ENCODE measurements around the gene PSMD5.

Gene PSMD5

DNA sequence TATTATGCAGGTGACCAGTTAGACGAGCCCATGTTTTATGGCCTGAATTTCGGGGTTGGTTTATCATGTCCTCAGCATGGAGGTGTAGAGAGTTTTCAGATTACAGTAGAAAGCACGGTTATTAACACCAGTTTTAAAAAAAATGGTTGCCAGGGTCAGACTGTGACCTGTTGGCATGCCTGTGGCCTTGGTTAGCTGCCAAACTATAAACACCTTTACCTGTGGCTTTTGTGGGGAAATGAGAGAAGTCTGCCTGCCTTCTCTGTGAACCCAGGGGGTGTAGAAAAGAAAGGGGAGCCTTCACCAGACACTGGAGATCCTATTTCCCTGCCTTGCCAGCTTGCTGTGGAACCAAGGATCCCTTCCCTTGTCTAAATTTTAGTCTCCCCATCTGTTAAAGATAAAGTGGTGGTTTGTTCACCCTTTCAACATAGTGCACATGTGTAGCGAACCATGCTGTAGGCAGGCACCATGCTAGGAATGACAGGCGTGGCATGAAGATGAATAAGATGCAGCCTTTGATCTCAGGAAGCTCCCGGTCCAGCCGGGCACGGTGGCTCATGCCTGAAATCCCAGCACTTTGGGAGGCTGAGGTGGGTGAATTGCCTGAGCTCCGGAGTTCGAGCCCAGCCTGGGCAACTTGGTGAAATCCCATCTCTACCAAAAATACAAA is 40.3 kb upstream of the PSMD5 start:
- no peak for TF ChIP-seq EZH2 (IDR thresholded peaks at IDR 0.05; ENCODE audit: borderline replicate concordance, low read depth, low read length, severe bottlenecking)
- TF ChIP-seq, protein P1, sequence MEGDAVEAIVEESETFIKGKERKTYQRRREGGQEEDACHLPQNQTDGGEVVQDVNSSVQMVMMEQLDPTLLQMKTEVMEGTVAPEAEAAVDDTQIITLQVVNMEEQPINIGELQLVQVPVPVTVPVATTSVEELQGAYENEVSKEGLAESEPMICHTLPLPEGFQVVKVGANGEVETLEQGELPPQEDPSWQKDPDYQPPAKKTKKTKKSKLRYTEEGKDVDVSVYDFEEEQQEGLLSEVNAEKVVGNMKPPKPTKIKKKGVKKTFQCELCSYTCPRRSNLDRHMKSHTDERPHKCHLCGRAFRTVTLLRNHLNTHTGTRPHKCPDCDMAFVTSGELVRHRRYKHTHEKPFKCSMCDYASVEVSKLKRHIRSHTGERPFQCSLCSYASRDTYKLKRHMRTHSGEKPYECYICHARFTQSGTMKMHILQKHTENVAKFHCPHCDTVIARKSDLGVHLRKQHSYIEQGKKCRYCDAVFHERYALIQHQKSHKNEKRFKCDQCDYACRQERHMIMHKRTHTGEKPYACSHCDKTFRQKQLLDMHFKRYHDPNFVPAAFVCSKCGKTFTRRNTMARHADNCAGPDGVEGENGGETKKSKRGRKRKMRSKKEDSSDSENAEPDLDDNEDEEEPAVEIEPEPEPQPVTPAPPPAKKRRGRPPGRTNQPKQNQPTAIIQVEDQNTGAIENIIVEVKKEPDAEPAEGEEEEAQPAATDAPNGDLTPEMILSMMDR (IDR thresholded peaks at IDR 0.05; ENCODE audit: borderline replicate concordance, extremely low read depth, low read length, poor library complexity, severe bottlenecking): no peak
- Histone ChIP-seq H3K36me3 (ENCODE audit: insufficient read depth, low read length) (no peaks in the 10 kb centered on the region; the same call in 1 of the 2 replicates), H3K27me3 (ENCODE audit: insufficient read depth, low read length, poor library complexity) (no peaks in the 10 kb centered on the region), H3K27ac (ENCODE audit: low read length) (no peak overlapping the region), H3K79me2 (ENCODE audit: insufficient read depth, low read length) (peaks cover 3% of the 10 kb centered on the region), H2AFZ (ENCODE audit: low read depth, low read length) (no peak overlapping the region), H4K20me1 (ENCODE audit: insufficient read depth, low read length) (no peaks in the 10 kb centered on the region), H3K4me3 (ENCODE audit: low read depth in 1 of 2, low read length in 2 of 2) (no peak overlapping the region), H3K4me2 (ENCODE audit: insufficient read depth, low read length) (no peak overlapping the region), H3K9me3 (ENCODE audit: insufficient read depth, low read length, severe bottlenecking) (no peaks in the 10 kb centered on the region), H3K4me1 (ENCODE audit: insufficient read depth, low read length) (peaks cover 14% of the 10 kb centered on the region), H3K9ac (ENCODE audit: low read depth, low read length) (no peak overlapping the region)
- no peak for DNase-seq
- ATAC-seq (ENCODE audit: insufficient read depth, low read depth): no peak

DNA sequence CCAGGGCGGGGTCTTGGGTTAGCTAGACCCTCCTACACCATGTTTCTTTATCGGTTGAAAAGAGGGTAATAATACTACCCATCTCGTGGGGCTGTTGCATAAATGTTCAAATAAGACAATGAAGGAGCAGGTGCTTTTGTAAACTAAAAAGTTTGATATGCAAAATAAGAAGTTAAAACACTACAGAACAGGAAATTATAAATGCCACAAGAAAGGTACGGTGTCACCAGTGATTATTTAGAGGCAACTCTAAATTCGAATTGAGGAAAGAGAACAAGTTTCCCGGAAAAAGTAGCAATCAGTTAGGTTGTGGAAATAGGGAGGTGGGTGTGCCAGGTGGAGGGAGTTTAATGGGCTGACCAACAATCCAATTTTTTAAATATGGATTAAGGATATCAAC is 36.7 kb upstream of the PSMD5 start:
- H3K4me1 ChIP-seq (ENCODE audit: insufficient read depth, low read length): peaks cover 36% of the 10 kb centered on the region
- H3K4me2 ChIP-seq (ENCODE audit: insufficient read depth, low read length): no peak overlapping the region

DNA sequence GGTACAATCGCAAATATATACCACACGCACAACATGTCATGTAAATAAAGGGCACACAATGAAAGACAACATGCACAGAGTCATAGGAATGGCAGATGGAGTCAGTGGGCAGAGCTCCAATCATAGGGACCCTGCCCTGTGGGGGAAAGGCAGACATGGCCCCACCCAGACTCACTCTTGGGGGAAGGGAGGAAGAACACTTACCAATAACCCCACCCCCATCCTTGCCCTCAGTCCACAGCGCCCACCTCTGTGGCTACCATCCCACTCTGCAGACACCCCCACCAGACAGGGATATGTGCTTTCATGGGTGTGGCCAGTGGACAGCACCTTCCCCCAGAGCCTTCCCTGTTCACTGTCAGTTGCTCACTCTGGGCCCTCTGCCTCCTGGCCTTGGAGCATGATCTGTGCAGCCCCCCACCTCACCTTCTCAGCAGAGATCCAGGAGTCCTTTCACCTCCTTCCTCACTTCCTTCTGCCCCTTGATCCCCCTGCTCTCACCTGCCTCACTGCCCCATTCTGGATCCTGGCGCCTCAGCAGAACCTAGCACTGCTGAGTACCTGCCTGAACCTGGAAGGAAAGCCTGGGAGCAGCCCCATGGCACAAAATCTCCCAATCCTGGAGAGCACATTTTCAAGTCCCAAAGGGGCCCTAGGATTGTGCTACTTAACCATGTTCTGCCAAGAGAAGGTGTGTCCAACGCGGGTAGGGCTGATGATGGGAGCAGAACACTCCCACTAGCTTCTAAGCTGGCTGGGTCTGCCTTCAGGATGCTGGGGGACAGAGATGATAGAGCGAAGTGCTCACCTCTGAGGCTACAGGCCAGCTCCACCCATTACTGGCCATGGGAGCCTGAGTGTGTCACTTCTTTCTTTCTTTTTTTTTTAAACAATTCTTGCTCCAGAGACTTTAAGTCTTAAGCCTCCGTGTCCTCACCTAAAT is 35.7 kb upstream of the PSMD5 start:
- TF ChIP-seq EZH2 (IDR thresholded peaks at IDR 0.05; ENCODE audit: borderline replicate concordance, low read depth, low read length, severe bottlenecking): no peak
- TF ChIP-seq, protein P1 (IDR thresholded peaks at IDR 0.05; ENCODE audit: borderline replicate concordance, extremely low read depth, low read length, poor library complexity, severe bottlenecking): no peak

More for the DNA sequence above, 36.7 kb upstream of the PSMD5 start:
- no peak for TF ChIP-seq EZH2 (IDR thresholded peaks at IDR 0.05; ENCODE audit: borderline replicate concordance, low read depth, low read length, severe bottlenecking)
- TF ChIP-seq, protein P1 (IDR thresholded peaks at IDR 0.05; ENCODE audit: borderline replicate concordance, extremely low read depth, low read length, poor library complexity, severe bottlenecking): no peak
- Histone ChIP-seq H3K79me2 (ENCODE audit: insufficient read depth, low read length) (peaks cover 28% of the 10 kb centered on the region), H3K27me3 (ENCODE audit: insufficient read depth, low read length, poor library complexity) (no peaks in the 10 kb centered on the region), H4K20me1 (ENCODE audit: insufficient read depth, low read length) (no peaks in the 10 kb centered on the region), H3K36me3 (ENCODE audit: insufficient read depth, low read length) (peaks cover 20% of the 10 kb centered on the region), H3K4me3 (ENCODE audit: low read depth in 1 of 2, low read length in 2 of 2) (no peak overlapping the region), H3K27ac (ENCODE audit: low read length) (no peak overlapping the region), H3K9me3 (ENCODE audit: insufficient read depth, low read length, severe bottlenecking) (no peaks in the 10 kb centered on the region), H3K9ac (ENCODE audit: low read depth, low read length) (no peak overlapping the region), H2AFZ (ENCODE audit: low read depth, low read length) (no peak overlapping the region)
- DNase-seq: no peak
- no peak for ATAC-seq (ENCODE audit: insufficient read depth, low read depth)

More for the DNA sequence above, 35.7 kb upstream of the PSMD5 start:
- Histone ChIP-seq H3K27me3 (ENCODE audit: insufficient read depth, low read length, poor library complexity) (no peaks in the 10 kb centered on the region), H3K36me3 (ENCODE audit: insufficient read depth, low read length) (peaks cover 30% of the 10 kb centered on the region), H2AFZ (ENCODE audit: low read depth, low read length) (peak overlapping the region; percentile 86; the same call in 1 of the 2 replicates), H4K20me1 (ENCODE audit: insufficient read depth, low read length) (no peaks in the 10 kb centered on the region), H3K4me1 (ENCODE audit: insufficient read depth, low read length) (peaks cover 36% of the 10 kb centered on the region), H3K4me3 (ENCODE audit: low read depth in 1 of 2, low read length in 2 of 2) (peak overlapping the region; percentile 24 to 64; a peak in 3 of 4 replicates), H3K79me2 (ENCODE audit: insufficient read depth, low read length) (peaks cover 29% of the 10 kb centered on the region), H3K27ac (ENCODE audit: low read length) (peak overlapping the region; percentile 94), H3K9me3 (ENCODE audit: insufficient read depth, low read length, severe bottlenecking) (no peaks in the 10 kb centered on the region), H3K9ac (ENCODE audit: low read depth, low read length) (peak overlapping the region; percentile 75), H3K4me2 (ENCODE audit: insufficient read depth, low read length) (peak overlapping the region; percentile 77)
- DNase-seq: peak; percentile 35
- no peak for ATAC-seq (ENCODE audit: insufficient read depth, low read depth)
